ENCODE results near the gene SLC6A11. TPM values are rescaled to one million over a fixed set of nuclear protein-coding genes. Genes with fewer than 3 reads are reported as not detected.

Gene SLC6A11
- total RNA-seq, 1 experiment from 2014 or later, result not detected

DNA sequence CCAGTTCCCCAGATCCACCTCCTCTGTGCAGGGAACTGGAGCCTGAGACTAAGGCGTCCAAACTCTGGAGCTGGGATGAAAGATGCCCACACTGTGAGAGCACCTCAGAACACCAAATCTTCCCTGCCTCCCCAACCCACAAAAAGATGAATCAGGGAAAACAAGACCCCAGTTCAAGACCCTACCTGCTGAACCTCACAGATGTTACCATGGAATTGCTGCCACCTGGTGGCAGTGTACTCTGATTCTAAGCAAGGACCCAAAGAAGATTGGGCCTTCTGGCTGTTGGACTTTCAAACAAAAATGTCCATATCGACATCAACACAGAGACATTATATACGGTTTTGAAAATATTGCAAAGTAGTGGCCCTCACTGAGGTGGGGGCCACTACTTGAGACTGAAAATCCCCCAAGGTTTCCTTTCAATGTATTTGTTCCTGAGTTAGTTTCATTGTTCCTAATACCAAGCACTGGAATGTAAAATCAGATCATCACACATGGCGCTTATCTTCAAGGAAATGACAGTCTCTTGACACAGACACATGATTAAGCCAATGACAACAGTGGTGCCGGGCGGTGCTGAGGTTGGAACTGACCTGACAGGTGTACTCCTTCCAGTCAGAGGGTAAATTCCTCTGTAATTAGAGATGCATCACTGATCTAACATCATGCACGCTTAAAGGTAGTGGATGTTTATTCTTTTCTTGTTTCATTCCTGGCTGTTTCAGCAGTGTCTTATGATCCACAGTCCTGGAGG lies 67.6 kb downstream of the SLC6A11 start:
- DNase-seq (ENCODE audit: low spot score), result peak; percentile 22
- no peak for TF ChIP-seq EZH2 (IDR thresholded peaks at IDR 0.05; ENCODE audit: borderline replicate concordance, low read depth, low read length, poor library complexity, severe bottlenecking)
- peak; percentile 57 for TF ChIP-seq CTCF (conservative IDR thresholded peaks at IDR 0.05; ENCODE audit: low read depth, low read length)
- H3K36me3 ChIP-seq (ENCODE audit: insufficient read depth, low read length, poor library complexity, severe bottlenecking), result no peaks in the 10 kb centered on the region
- intact Hi-C loops (cut with micrococcal nuclease; ENCODE audit: unreplicated experiment), result loop anchor here (1.0 to 5.0 kb wide), 2 partner anchors 125 to 174 kb away; no protein-coding TSS in a partner anchor
- CTCF ChIA-PET, result no interaction called here
- no peak overlapping the region for H3K4me3 ChIP-seq (ENCODE audit: low read depth, low read length, poor library complexity, severe bottlenecking)
- H3K27me3 ChIP-seq (replicated peaks; ENCODE audit: insufficient read depth, low read depth, low read length, poor library complexity), result peaks cover 8% of the 10 kb centered on the region
- H3K9me3 ChIP-seq (ENCODE audit: low read depth, low read length, poor library complexity, severe bottlenecking), result no peaks in the 10 kb centered on the region
- POLR2A ChIA-PET (ENCODE audit: low non-redundant PET), result no interaction called here
- no peaks in the 10 kb centered on the region for H3K4me1 ChIP-seq (ENCODE audit: insufficient read depth, low read length, poor library complexity, severe bottlenecking)
- no TSS peak for BruUV-seq (replicated peaks)
- H3K27ac ChIP-seq (ENCODE audit: low read depth, low read length, poor library complexity, severe bottlenecking), result no peak overlapping the region

GRCh38 chr3:10887015-10887414 lies 71.0 kb downstream of the SLC6A11 start:
- no peak overlapping the region for H3K4me3 ChIP-seq (ENCODE audit: low read depth, low read length, poor library complexity, severe bottlenecking)
- no peak for DNase-seq (ENCODE audit: low spot score)
- no peak overlapping the region for H3K27ac ChIP-seq (ENCODE audit: low read depth, low read length, poor library complexity, severe bottlenecking)
- H3K4me1 ChIP-seq (ENCODE audit: insufficient read depth, low read length, poor library complexity, severe bottlenecking), result no peaks in the 10 kb centered on the region
- no TSS peak for BruUV-seq (replicated peaks)
- no peaks in the 10 kb centered on the region for H3K36me3 ChIP-seq (ENCODE audit: insufficient read depth, low read length, poor library complexity, severe bottlenecking)
- intact Hi-C loops (cut with micrococcal nuclease; ENCODE audit: unreplicated experiment), result no loop called here
- H3K9me3 ChIP-seq (ENCODE audit: low read depth, low read length, poor library complexity, severe bottlenecking), result peaks cover 6% of the 10 kb centered on the region
- peaks cover 6% of the 10 kb centered on the region for H3K27me3 ChIP-seq (replicated peaks; ENCODE audit: insufficient read depth, low read depth, low read length, poor library complexity)
- ChIA-PET CTCF (no interaction called here), POLR2A (ENCODE audit: low non-redundant PET) (no interaction called here)
- TF ChIP-seq CTCF (conservative IDR thresholded peaks at IDR 0.05; ENCODE audit: low read depth, low read length) (no peak), EZH2 (IDR thresholded peaks at IDR 0.05; ENCODE audit: borderline replicate concordance, low read depth, low read length, poor library complexity, severe bottlenecking) (no peak)

DNA sequence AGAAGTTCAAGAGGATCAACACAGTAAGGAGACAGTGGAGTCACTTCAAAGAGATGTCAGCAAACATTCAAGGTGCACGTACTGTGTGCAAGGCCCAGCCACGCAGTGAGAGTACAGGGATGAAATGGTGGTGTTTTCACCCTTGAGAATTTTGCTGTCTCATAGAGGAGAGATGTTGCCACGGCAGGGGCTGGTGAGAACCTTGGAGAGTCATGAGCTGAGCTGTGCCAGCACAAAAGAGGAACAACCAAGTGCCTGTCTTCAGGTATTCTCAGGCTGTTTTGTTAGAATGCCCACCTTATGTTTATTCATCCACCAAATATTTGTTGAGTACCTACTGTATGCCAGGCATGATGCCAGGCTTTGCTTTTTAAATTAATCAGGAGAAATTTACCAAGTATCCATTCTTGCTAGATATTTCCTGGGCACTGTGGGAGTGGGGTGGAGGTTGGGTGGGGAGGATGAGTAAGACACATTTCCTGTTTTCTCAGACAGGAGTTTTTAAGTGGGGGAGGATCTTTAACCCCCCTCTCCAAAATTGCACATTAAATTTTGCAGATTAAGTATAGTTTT lies 72.6 kb downstream of the SLC6A11 start:
- H3K4me1 ChIP-seq (ENCODE audit: insufficient read depth, low read length, poor library complexity, severe bottlenecking), result no peaks in the 10 kb centered on the region
- H3K4me3 ChIP-seq (ENCODE audit: low read depth, low read length, poor library complexity, severe bottlenecking), result no peak overlapping the region
- CTCF ChIA-PET, result no interaction called here
- no peaks in the 10 kb centered on the region for H3K36me3 ChIP-seq (ENCODE audit: insufficient read depth, low read length, poor library complexity, severe bottlenecking)
- POLR2A ChIA-PET (ENCODE audit: low non-redundant PET), result no interaction called here
- TF ChIP-seq EZH2 (IDR thresholded peaks at IDR 0.05; ENCODE audit: borderline replicate concordance, low read depth, low read length, poor library complexity, severe bottlenecking) (no peak), CTCF (conservative IDR thresholded peaks at IDR 0.05; ENCODE audit: low read depth, low read length) (no peak)
- peaks cover 6% of the 10 kb centered on the region for H3K27me3 ChIP-seq (replicated peaks; ENCODE audit: insufficient read depth, low read depth, low read length, poor library complexity)
- intact Hi-C loops (cut with micrococcal nuclease; ENCODE audit: unreplicated experiment), result no loop called here
- DNase-seq (ENCODE audit: low spot score), result no peak
- BruUV-seq (replicated peaks), result no TSS peak
- no peak overlapping the region for H3K27ac ChIP-seq (ENCODE audit: low read depth, low read length, poor library complexity, severe bottlenecking)
- peaks cover 6% of the 10 kb centered on the region for H3K9me3 ChIP-seq (ENCODE audit: low read depth, low read length, poor library complexity, severe bottlenecking)
